ENCODE data around the gene SORL1-AS1.

SORL1-AS1 gene

GRCh38 chr11:121418625-121419114 lies 34.1 kb downstream of the SORL1-AS1 start:
- TF ChIP-seq CTCF (conservative IDR thresholded peaks at IDR 0.05; ENCODE audit: control insufficient read depth, insufficient read depth, low read depth, low read length), result no peak
- DNase-seq (ENCODE audit: low read depth), result no peak
- no peak overlapping the region for H3K4me3 ChIP-seq (ENCODE audit: control insufficient read depth, low read depth, low read length)

GRCh38 chr11:121417607-121418006 lies 35.2 kb downstream of the SORL1-AS1 start:
- no peak for TF ChIP-seq CTCF (conservative IDR thresholded peaks at IDR 0.05; ENCODE audit: control insufficient read depth, insufficient read depth, low read depth, low read length)
- no peak overlapping the region for H3K4me3 ChIP-seq (ENCODE audit: control insufficient read depth, low read depth, low read length)
- no peak for DNase-seq (ENCODE audit: low read depth)

- H3K4me3 ChIP-seq (ENCODE audit: control insufficient read depth, low read depth, low read length), result no peak overlapping the region
- no peak for TF ChIP-seq CTCF (conservative IDR thresholded peaks at IDR 0.05; ENCODE audit: control insufficient read depth, insufficient read depth, low read depth, low read length)
- peak; percentile 97 for DNase-seq (ENCODE audit: low read depth)
These were observed 35.7 kb downstream of the SORL1-AS1 start for GRCh38 chr11:121417055-121417551.

- peak; percentile 48 for DNase-seq (ENCODE audit: low read depth)
- no peak overlapping the region for H3K4me3 ChIP-seq (ENCODE audit: control insufficient read depth, low read depth, low read length)
- no peak for TF ChIP-seq CTCF (conservative IDR thresholded peaks at IDR 0.05; ENCODE audit: control insufficient read depth, insufficient read depth, low read depth, low read length)
These were observed 36.9 kb downstream of the SORL1-AS1 start for GRCh38 chr11:121415856-121416255.

- no peak for TF ChIP-seq CTCF (conservative IDR thresholded peaks at IDR 0.05; ENCODE audit: control insufficient read depth, insufficient read depth, low read depth, low read length)
- DNase-seq (ENCODE audit: low read depth), result no peak
These were observed 38.4 kb downstream of the SORL1-AS1 start for GRCh38 chr11:121414141-121414913.

GRCh38 chr11:121412711-121413415 lies 39.9 kb downstream of the SORL1-AS1 start:
- DNase-seq (ENCODE audit: low read depth), result peak; percentile 7
- H3K4me3 ChIP-seq (ENCODE audit: control insufficient read depth, low read depth, low read length), result no peak overlapping the region
- TF ChIP-seq CTCF (conservative IDR thresholded peaks at IDR 0.05; ENCODE audit: control insufficient read depth, insufficient read depth, low read depth, low read length), result no peak

More at GRCh38 chr11:121414141-121414913, 38.4 kb downstream of the SORL1-AS1 start:
- no peak overlapping the region for H3K4me3 ChIP-seq (ENCODE audit: control insufficient read depth, low read depth, low read length)
